ENCODE data around the gene ACOX3. TPM values are rescaled to one million over a fixed set of nuclear protein-coding genes. Genes with fewer than 3 reads are reported as not detected.

ACOX3 gene
- total RNA-seq, 1 experiment from 2014 or later, result 12.2 TPM

- Histone ChIP-seq H3F3A (ENCODE audit: low read length, unreplicated experiment) (no peaks in the 10 kb centered on the region), H4K20me1 (ENCODE audit: low read length) (no peaks in the 10 kb centered on the region), H3K9ac (ENCODE audit: low read length) (no peak overlapping the region), H2AFZ (ENCODE audit: low read length) (no peak overlapping the region), H3K4me3 (ENCODE audit: low read length) (no peak overlapping the region), H3K9me3 (ENCODE audit: low read length) (no peaks in the 10 kb centered on the region), H3K4me1 (ENCODE audit: insufficient read depth, low read length) (peaks cover 5% of the 10 kb centered on the region), H3K4me2 (ENCODE audit: low read length) (no peak overlapping the region), H3K36me3 (ENCODE audit: low read depth, low read length) (no peaks in the 10 kb centered on the region), H3K79me2 (ENCODE audit: low read length) (no peaks in the 10 kb centered on the region), H3K9me2 (replicated peaks; ENCODE audit: low read length) (no peaks in the 10 kb centered on the region), H3K27me3 (ENCODE audit: low read length) (no peaks in the 10 kb centered on the region), H3K27ac (ENCODE audit: low read length) (no peak overlapping the region)
- DNase-seq (no peak), ATAC-seq (no peak)
- POLR2A ChIA-PET (ENCODE audit: unreplicated experiment), result no interaction called here
- intact Hi-C loops (cut with micrococcal nuclease), result no loop called here
- TF ChIP-seq, protein P1, sequence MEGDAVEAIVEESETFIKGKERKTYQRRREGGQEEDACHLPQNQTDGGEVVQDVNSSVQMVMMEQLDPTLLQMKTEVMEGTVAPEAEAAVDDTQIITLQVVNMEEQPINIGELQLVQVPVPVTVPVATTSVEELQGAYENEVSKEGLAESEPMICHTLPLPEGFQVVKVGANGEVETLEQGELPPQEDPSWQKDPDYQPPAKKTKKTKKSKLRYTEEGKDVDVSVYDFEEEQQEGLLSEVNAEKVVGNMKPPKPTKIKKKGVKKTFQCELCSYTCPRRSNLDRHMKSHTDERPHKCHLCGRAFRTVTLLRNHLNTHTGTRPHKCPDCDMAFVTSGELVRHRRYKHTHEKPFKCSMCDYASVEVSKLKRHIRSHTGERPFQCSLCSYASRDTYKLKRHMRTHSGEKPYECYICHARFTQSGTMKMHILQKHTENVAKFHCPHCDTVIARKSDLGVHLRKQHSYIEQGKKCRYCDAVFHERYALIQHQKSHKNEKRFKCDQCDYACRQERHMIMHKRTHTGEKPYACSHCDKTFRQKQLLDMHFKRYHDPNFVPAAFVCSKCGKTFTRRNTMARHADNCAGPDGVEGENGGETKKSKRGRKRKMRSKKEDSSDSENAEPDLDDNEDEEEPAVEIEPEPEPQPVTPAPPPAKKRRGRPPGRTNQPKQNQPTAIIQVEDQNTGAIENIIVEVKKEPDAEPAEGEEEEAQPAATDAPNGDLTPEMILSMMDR (conservative IDR thresholded peaks at IDR 0.05; ENCODE audit: low read depth, low read length), result no peak
- no peak for TF ChIP-seq EZH2 (IDR thresholded peaks at IDR 0.05; ENCODE audit: low read length, unreplicated experiment)
- no peak for TF ChIP-seq EZH2phosphoT487 (IDR thresholded peaks at IDR 0.05; ENCODE audit: borderline replicate concordance, low read length)
- no TSS peak for BruUV-seq (replicated peaks)
- CTCF ChIA-PET, result no interaction called here
Observed at GRCh38 chr4:8340781-8341241, 99.7 kb downstream of the ACOX3 start.

DNA sequence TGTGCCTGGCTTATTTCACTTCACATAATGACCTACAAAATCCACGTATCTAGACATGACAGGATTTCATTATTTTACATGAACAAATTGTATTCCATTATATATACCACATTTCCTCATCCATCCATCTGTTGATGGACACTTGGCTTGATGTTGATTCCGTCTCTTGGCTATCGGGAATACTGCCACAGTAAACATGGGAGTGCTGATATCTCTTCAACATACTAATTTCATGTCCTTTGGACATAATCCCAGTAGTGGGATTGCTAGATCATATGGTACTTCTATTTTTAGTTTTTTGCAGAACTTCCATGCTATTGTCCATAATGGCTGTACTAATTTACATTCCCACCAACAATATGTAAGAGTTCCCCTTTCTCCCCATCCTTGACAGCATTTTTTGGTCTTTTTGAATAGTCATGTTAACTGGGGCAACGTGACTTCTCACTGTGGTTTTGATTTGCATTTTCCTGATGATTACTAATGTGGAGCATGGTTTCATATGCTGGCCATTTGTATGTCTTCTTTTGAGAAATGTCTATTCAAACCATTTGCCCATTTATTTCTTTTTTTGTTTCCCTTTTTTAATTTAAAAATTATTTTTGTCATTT, 102.1 kb downstream of the ACOX3 start:
- Histone ChIP-seq H3F3A (ENCODE audit: low read length, unreplicated experiment) (no peaks in the 10 kb centered on the region), H3K79me2 (ENCODE audit: low read length) (no peaks in the 10 kb centered on the region), H3K9me3 (ENCODE audit: low read length) (no peaks in the 10 kb centered on the region), H3K4me1 (ENCODE audit: insufficient read depth, low read length) (peaks cover 5% of the 10 kb centered on the region), H3K27ac (ENCODE audit: low read length) (no peak overlapping the region), H3K9me2 (replicated peaks; ENCODE audit: low read length) (no peaks in the 10 kb centered on the region), H3K4me3 (ENCODE audit: low read length) (no peak overlapping the region), H3K4me2 (ENCODE audit: low read length) (no peak overlapping the region), H2AFZ (ENCODE audit: low read length) (no peak overlapping the region), H3K27me3 (ENCODE audit: low read length) (no peaks in the 10 kb centered on the region), H3K9ac (ENCODE audit: low read length) (no peak overlapping the region), H3K36me3 (ENCODE audit: low read depth, low read length) (no peaks in the 10 kb centered on the region), H4K20me1 (ENCODE audit: low read length) (no peaks in the 10 kb centered on the region)
- no peak for ATAC-seq
- BruUV-seq (replicated peaks), result no TSS peak
- POLR2A ChIA-PET (ENCODE audit: unreplicated experiment), result no interaction called here
- DNase-seq, result no peak
- TF ChIP-seq EZH2 (IDR thresholded peaks at IDR 0.05; ENCODE audit: low read length, unreplicated experiment), result no peak
- TF ChIP-seq EZH2phosphoT487 (IDR thresholded peaks at IDR 0.05; ENCODE audit: borderline replicate concordance, low read length), result no peak
- TF ChIP-seq, protein P1 (conservative IDR thresholded peaks at IDR 0.05; ENCODE audit: low read depth, low read length), result no peak
- intact Hi-C loops (cut with micrococcal nuclease), result no loop called here
- CTCF ChIA-PET, result no interaction called here

DNA sequence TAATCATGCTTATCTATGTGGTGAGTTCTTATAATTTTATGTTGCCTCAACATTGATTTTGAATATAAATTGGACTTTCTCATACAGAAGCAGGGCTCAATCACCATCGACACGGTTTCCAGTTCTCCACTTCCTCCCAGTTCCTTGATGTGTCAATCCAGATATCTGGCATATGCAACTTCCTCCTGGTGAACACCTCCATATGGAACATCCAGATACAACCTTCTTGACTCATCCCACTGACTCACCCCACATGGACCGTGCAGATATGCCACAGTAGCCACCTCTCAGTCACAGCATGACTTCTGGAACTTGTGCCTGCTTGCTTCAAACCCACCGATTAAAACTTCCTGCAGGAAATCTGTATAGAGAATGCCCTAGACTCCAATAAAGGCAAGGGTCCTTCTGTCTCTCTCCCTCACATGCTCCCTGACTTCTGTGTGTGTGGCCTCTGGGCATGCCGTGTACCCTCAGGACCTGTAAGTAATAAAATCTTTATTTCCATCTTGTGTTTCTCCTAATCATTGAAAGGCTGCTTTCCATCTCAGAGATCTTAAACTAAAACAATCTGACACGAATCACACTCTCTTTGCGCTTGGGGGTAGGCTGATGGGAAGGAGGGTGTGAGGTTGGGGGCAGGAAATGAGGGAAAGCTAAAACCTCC, 104.0 kb downstream of the ACOX3 start:
- Histone ChIP-seq H3K27me3 (ENCODE audit: low read length) (no peaks in the 10 kb centered on the region), H3K4me3 (ENCODE audit: low read length) (no peak overlapping the region), H3K9me2 (replicated peaks; ENCODE audit: low read length) (no peaks in the 10 kb centered on the region), H3K9ac (ENCODE audit: low read length) (no peak overlapping the region), H3K4me2 (ENCODE audit: low read length) (peak overlapping the region; percentile 37; the same call in 1 of the 2 replicates), H3K27ac (ENCODE audit: low read length) (no peak overlapping the region), H4K20me1 (ENCODE audit: low read length) (no peaks in the 10 kb centered on the region), H3K36me3 (ENCODE audit: low read depth, low read length) (no peaks in the 10 kb centered on the region), H3K9me3 (ENCODE audit: low read length) (no peaks in the 10 kb centered on the region), H3K79me2 (ENCODE audit: low read length) (no peaks in the 10 kb centered on the region), H2AFZ (ENCODE audit: low read length) (no peak overlapping the region), H3K4me1 (ENCODE audit: insufficient read depth, low read length) (peaks cover 5% of the 10 kb centered on the region), H3F3A (ENCODE audit: low read length, unreplicated experiment) (no peaks in the 10 kb centered on the region)
- CTCF ChIA-PET, result no interaction called here
- ATAC-seq (peak; percentile 78), DNase-seq (peak; percentile 75)
- no TSS peak for BruUV-seq (replicated peaks)
- TF ChIP-seq EZH2phosphoT487 (IDR thresholded peaks at IDR 0.05; ENCODE audit: borderline replicate concordance, low read length) (no peak), EZH2 (IDR thresholded peaks at IDR 0.05; ENCODE audit: low read length, unreplicated experiment) (no peak)
- TF ChIP-seq, protein P1 (conservative IDR thresholded peaks at IDR 0.05; ENCODE audit: low read depth, low read length), result no peak
- POLR2A ChIA-PET (ENCODE audit: unreplicated experiment), result no interaction called here
- intact Hi-C loops (cut with micrococcal nuclease), result no loop called here
